ENCODE results near the gene SPATA25. TPM values are rescaled to one million over a fixed set of nuclear protein-coding genes. Genes with fewer than 3 reads are reported as not detected.
A peak's percentile ranks its signal among the peaks of the same experiment; 100 is the strongest.
"Not testable (repeated sequence)": the region's sequence is repeated elsewhere in the genome, so short reads cannot be mapped to it uniquely, and the experiment has no call there.

Gene SPATA25
- total RNA-seq, 1 experiment from 2014 or later: 5.8 TPM

DNA sequence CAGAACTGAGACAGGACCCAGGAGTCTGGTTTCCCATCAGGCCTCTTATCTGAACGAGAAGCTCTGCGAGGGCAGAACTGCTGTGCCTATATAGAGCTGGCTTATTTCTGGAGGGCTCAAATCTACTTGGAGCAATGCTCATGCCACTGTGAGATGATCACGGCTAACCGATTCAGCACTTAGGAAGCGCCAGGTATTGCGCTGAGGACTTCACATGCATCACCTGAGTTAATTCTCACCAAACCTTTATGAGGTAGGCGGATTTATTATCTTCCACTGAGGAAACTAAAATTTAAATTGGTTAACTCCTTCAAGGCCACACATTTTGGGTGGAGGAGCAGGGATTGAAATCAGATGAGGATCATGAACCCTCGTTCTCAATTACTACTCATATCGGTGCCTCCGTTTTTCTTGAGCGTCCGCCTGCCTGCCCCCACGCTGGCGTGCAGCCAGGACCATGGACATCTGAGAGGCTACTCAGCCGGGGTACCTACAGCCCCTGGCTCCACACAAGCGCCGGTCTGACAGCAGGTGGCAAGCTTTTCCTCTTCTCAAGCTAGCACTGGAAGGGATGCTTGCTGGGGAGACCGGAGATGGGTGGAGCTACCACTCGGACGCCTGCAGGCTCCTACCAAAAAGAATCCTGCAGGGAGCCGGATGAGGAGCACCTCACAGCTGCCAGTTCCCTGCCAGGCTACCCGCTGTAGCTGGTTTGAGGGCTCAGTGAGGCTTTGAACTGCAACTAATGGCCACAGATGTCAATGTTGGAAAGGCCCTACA is 46.0 kb upstream of the SPATA25 start:
- TF ChIP-seq, protein P1, sequence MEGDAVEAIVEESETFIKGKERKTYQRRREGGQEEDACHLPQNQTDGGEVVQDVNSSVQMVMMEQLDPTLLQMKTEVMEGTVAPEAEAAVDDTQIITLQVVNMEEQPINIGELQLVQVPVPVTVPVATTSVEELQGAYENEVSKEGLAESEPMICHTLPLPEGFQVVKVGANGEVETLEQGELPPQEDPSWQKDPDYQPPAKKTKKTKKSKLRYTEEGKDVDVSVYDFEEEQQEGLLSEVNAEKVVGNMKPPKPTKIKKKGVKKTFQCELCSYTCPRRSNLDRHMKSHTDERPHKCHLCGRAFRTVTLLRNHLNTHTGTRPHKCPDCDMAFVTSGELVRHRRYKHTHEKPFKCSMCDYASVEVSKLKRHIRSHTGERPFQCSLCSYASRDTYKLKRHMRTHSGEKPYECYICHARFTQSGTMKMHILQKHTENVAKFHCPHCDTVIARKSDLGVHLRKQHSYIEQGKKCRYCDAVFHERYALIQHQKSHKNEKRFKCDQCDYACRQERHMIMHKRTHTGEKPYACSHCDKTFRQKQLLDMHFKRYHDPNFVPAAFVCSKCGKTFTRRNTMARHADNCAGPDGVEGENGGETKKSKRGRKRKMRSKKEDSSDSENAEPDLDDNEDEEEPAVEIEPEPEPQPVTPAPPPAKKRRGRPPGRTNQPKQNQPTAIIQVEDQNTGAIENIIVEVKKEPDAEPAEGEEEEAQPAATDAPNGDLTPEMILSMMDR (IDR thresholded peaks at IDR 0.05; ENCODE audit: unreplicated experiment): peak; percentile 44
- BruUV-seq (replicated peaks): no TSS peak
- CTCF ChIA-PET: interaction anchor here (0.6 to 2.3 kb wide), 11 partner anchors 9 to 134 kb away, joined by 3 to 7 read pairs (median 3); partner anchors contain the start of gene ZSWIM1
- Mint-ChIP-seq H3K9me3 (ENCODE audit: low read depth, unreplicated experiment) (no peaks in the 10 kb centered on the region), H3K36me3 (ENCODE audit: insufficient read depth, unreplicated experiment) (peaks cover 53% of the 10 kb centered on the region), H3K4me1 (ENCODE audit: low read depth, unreplicated experiment) (peaks cover 4% of the 10 kb centered on the region), H3K27me3 (ENCODE audit: unreplicated experiment) (peaks cover 4% of the 10 kb centered on the region), H3K27ac (ENCODE audit: unreplicated experiment) (peak overlapping the region; percentile 99), H3K4me3 (ENCODE audit: low read depth, unreplicated experiment) (peak overlapping the region; percentile 100)
- intact Hi-C loops (cut with micrococcal nuclease; ENCODE audit: unreplicated experiment): no loop called here
- peak; percentile 90 for DNase-seq

DNA sequence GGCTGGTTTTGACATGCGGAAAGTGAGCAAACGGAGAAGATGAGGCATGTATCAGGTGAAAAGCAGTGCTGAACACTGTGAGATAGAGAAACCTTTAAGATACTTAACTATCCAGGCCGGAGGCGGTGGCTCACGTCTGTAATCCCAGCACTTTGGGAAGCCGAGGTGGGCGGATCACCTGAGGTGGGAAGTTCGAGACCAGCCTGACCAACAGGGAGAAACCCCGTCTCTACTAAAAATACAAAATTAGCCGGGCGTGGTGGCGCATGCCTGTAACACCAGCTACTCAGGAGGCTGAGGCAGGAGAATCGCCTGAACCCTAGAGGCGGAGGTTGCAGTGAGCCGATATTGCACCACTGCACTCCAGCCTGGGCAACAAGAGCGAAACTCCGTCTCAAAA is 44.3 kb upstream of the SPATA25 start:
- intact Hi-C loops (cut with micrococcal nuclease; ENCODE audit: unreplicated experiment); BruUV-seq (replicated peaks); DNase-seq; H3K4me3 Mint-ChIP-seq (ENCODE audit: low read depth, unreplicated experiment); H3K9me3 Mint-ChIP-seq (ENCODE audit: low read depth, unreplicated experiment); CTCF ChIA-PET; H3K27ac Mint-ChIP-seq (ENCODE audit: unreplicated experiment); H3K4me1 Mint-ChIP-seq (ENCODE audit: low read depth, unreplicated experiment): not testable (repeated sequence)
- peaks cover 21% of the 10 kb centered on the region for H3K27me3 Mint-ChIP-seq (ENCODE audit: unreplicated experiment)
- H3K36me3 Mint-ChIP-seq (ENCODE audit: insufficient read depth, unreplicated experiment): peaks cover 40% of the 10 kb centered on the region

- peaks cover 6% of the 10 kb centered on the region for H3K36me3 Mint-ChIP-seq (ENCODE audit: insufficient read depth, unreplicated experiment)
- peaks cover 43% of the 10 kb centered on the region for H3K27me3 Mint-ChIP-seq (ENCODE audit: unreplicated experiment)
- BruUV-seq (replicated peaks): no TSS peak
- intact Hi-C loops (cut with micrococcal nuclease; ENCODE audit: unreplicated experiment): no loop called here
- CTCF ChIA-PET: interaction anchor here (0.6 to 0.7 kb wide), 3 partner anchors 12 to 108 kb away, joined by 3 to 7 read pairs (median 3); no protein-coding TSS in a partner anchor
- H3K4me1 Mint-ChIP-seq (ENCODE audit: low read depth, unreplicated experiment): no peaks in the 10 kb centered on the region
- H3K27ac Mint-ChIP-seq (ENCODE audit: unreplicated experiment): no peak overlapping the region
- no peaks in the 10 kb centered on the region for H3K9me3 Mint-ChIP-seq (ENCODE audit: low read depth, unreplicated experiment)
- no peak for DNase-seq
- TF ChIP-seq, protein P1 (IDR thresholded peaks at IDR 0.05; ENCODE audit: unreplicated experiment): no peak
- no peak overlapping the region for H3K4me3 Mint-ChIP-seq (ENCODE audit: low read depth, unreplicated experiment)
Measured at GRCh38 chr20:45927071-45927878, 39.9 kb upstream of the SPATA25 start.

- TF ChIP-seq, protein P1 (IDR thresholded peaks at IDR 0.05; ENCODE audit: unreplicated experiment): no peak
- Mint-ChIP-seq H3K4me3 (ENCODE audit: low read depth, unreplicated experiment) (no peak overlapping the region), H3K27ac (ENCODE audit: unreplicated experiment) (no peak overlapping the region), H3K27me3 (ENCODE audit: unreplicated experiment) (peaks cover 49% of the 10 kb centered on the region), H3K36me3 (ENCODE audit: insufficient read depth, unreplicated experiment) (peaks cover 3% of the 10 kb centered on the region), H3K4me1 (ENCODE audit: low read depth, unreplicated experiment) (no peaks in the 10 kb centered on the region), H3K9me3 (ENCODE audit: low read depth, unreplicated experiment) (no peaks in the 10 kb centered on the region)
- intact Hi-C loops (cut with micrococcal nuclease; ENCODE audit: unreplicated experiment): no loop called here
- BruUV-seq (replicated peaks): no TSS peak
- CTCF ChIA-PET: interaction anchor here (0.6 kb wide), 1 partner anchor 107 kb away, joined by 3 read pairs; no protein-coding TSS in a partner anchor
- no peak for DNase-seq
Measured at GRCh38 chr20:45926731-45927070, 39.3 kb upstream of the SPATA25 start.

All from Calu3 (cell line).